NB4 (cell line): ENCODE data around the gene FKBP4.

Experiments used
- DNase-seq: peaks from one replicate; pipeline ENCODE4 v3.0.0; 2010; ENCODE audit warnings: low read depth
- H3K4me3 ChIP-seq: one replicate; pipeline ENCODE4 v1.5.1; 2011; ENCODE audit warnings: mild to moderate bottlenecking, low read depth, low read length, moderate library complexity
- CTCF ChIP-seq: IDR thresholded peaks from one replicate; pipeline ENCODE4 v1.5.1; 2012; ENCODE audit warnings: low read depth, low read length
- MAX ChIP-seq: IDR thresholded peaks from 2 replicates; pipeline ENCODE4 v1.6.1; 2011; ENCODE audit warnings: low read depth, low read length
- MYC ChIP-seq: IDR thresholded peaks from 2 replicates; pipeline ENCODE4 v1.6.1; 2011; ENCODE audit warnings: low read depth, low read length
- POLR2A ChIP-seq: IDR thresholded peaks from 2 replicates; pipeline ENCODE4 v1.6.1; 2011; ENCODE audit warnings: mild to moderate bottlenecking; ENCODE audit not compliant: insufficient read length; ENCODE audit errors: extremely low read depth

The FKBP4 gene

GRCh38 chr12:2751686-2752085, 43.1 kb upstream of the FKBP4 start:
- DNase-seq: no peak
- no peak overlapping the region for H3K4me3 ChIP-seq
- TF ChIP-seq MAX: no peak
- TF ChIP-seq POLR2A: no peak
- TF ChIP-seq CTCF: peak; percentile 16

DNA sequence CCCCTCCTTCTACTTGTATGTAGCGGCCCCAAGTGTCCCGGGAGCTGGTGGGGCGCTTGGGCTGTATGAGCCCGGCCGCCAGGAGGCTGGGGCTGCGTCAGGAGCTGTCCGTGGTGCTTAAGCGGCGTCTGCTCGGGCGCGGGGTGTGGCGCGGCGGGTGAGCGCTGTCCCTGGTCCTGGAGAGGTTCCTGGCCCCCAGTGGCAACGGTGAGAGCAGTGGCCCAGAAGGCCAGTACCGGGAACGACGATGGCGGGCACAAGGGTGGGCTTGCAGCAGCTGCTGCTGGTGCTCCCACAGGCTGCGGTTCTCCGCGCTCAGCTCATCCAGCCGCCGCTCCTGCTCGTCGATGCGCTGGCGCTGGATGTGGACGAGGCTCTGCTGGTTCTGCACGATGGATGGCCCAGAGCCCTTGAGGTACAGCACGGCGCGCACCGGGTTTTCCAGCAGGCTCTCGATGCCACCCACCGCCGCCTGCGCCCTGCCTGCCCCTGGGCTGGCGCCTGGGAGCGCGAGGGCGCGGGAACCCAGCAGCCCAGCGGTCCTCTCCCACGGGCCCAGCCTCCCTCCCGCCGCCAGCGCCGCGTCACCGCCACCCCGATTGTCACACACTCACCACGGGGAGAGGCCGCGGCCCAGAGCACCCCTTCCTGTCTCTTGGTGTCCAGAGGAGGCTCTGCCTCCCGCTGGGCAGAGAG, 41.9 kb upstream of the FKBP4 start:
- H3K4me3 ChIP-seq: no peak overlapping the region
- TF ChIP-seq MAX (peak; percentile 71), MYC (no peak)
- DNase-seq: peak; percentile 75

DNA sequence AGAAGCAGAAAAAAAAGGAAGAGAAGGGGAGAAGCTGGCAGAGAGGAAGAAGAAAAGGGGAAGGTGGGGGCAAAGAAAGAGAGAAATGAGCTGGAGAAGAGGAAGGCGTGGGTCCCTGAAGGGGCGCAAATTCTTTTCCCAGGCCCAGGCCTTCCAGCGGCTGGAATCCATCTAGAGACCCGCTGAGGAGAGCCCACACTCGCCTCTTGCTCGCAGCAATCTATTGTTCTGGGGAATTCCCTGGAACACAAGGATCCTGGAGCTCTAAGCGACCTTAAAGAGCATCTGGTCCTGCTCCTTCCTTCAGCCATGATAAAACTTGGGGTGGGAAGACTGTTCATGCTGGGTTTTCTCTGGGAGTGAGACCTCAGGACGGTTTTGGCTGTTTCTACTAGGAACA, 41.2 kb upstream of the FKBP4 start:
- H3K4me3 ChIP-seq: no peak overlapping the region
- no peak for TF ChIP-seq MAX
- no peak for TF ChIP-seq POLR2A
- TF ChIP-seq CTCF: no peak
- no peak for DNase-seq

DNA sequence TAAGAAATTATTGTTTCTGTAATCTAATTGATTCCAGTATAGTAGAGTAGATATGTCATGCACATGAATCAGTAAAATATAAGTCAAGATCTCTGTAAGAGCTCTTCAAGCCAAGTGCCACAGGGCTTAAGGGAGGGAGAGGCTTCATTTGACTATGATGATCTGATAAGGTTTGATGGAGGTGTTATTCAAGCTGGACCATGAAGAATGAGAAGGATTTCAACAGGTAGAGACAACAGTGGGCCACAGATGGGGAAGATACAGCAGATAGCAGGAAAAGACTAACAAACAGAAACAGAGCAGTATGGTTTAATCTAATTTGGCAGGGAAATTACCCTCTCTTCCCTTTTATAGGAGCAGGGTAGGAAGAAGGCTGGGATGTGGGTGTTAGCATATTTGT, 40.6 kb upstream of the FKBP4 start:
- TF ChIP-seq CTCF (no peak), MYC (no peak), MAX (no peak), POLR2A (no peak)
- no peak overlapping the region for H3K4me3 ChIP-seq
- no peak for DNase-seq

DNA sequence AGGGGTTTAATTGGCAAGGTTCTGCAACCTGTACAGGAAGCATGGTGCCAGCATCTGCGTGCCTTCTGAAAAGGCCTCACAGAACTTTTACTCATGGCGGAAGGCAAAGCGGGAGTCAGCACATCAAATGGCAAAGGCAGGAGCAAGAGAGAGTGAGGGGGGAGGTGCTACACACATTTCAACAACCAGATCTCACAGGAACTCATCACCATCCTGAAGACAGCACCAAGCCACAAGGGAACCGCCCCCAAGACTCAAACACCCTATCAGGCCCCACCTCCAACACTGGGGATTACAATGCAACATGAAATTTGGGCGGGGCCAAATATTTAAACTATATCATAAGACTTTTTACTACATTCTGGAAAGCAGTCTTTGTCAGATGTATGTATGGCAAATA, 38.0 kb upstream of the FKBP4 start:
- no peak overlapping the region for H3K4me3 ChIP-seq
- no peak for DNase-seq
- TF ChIP-seq MAX (no peak), POLR2A (no peak), CTCF (no peak), MYC (no peak)

DNA sequence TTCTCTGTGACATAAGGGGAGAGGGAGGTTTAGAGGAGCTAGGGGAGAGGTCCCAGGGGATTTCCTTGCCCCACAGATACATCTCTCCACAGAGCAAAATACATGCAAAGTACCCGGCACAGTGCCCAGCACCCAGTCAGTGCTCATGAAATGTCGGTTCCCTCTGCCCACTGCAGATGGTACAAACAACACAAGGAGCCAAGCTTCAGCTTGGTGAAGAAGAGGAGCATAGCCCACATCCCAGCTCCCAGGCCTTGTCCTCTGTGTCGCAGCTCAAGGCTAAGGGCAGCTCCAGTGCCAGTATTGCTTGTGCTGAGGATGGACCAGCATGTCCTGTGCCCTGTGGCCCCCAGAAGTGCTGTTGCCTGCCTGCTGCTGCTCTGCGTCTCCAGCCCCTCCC, 35.0 kb upstream of the FKBP4 start:
- TF ChIP-seq MAX: no peak
- no peak for TF ChIP-seq MYC
- TF ChIP-seq CTCF: no peak
- TF ChIP-seq POLR2A: no peak
- no peak for DNase-seq
- no peak overlapping the region for H3K4me3 ChIP-seq
